Measurements from ENCODE around the gene DCBLD2.

DCBLD2 gene

DNA sequence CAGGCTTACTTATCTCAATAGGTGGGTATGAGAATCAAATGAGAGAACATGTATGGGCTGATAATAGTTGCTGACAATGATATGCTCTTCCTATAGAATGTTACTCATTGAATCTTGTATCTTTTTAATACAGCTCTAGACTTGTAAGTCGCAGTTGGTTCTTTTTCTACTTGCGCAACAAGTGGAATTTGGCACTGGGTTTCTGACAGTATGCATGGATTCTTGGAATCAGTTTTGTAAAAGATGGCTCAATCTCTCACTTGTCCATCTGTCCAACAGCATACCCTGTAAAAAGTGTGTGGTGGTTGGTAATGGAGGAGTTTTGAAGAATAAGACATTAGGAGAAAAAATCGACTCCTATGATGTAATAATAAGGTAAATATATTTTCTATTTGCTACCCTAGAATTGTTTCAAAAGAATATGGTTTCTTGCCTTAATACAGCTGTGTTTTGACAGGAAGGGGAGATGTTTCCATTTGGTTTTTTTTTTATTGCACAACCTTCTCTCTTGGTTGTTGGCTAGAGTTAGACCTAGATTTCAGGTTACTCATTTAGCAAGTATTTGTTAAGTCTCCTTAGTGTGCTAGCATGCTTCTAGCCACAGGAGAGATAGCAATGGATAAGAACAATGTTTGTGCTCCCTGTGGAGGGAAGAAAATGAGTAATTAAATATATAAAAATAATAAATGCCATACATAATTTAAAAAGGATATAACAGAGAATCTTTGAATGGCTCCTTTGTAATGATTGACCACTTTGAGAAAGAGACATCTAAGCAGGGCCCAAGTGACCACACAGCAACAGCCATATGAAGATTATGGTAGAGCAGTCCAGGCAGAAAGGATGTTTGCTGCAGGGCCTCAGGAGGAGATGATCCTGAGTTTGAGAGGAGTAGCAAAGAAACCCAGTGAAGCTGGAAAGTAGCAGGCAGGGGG is 116.6 kb downstream of the DCBLD2 start:
- H4K20me1 ChIP-seq: no peaks in the 10 kb centered on the region
- H3K4me2 ChIP-seq: no peak overlapping the region
- no peaks in the 10 kb centered on the region for H3K36me3 ChIP-seq
- no peaks in the 10 kb centered on the region for H3K9me3 ChIP-seq
- TF ChIP-seq Cebpa-rat (IDR thresholded peaks at IDR 0.05): no peak
- no peak overlapping the region for H3K9ac ChIP-seq
- no peaks in the 10 kb centered on the region for H3K27me3 ChIP-seq
- no peak overlapping the region for H3K4me3 ChIP-seq
- no peak overlapping the region for H3K27ac ChIP-seq
- H3K4me1 ChIP-seq: no peaks in the 10 kb centered on the region

DNA sequence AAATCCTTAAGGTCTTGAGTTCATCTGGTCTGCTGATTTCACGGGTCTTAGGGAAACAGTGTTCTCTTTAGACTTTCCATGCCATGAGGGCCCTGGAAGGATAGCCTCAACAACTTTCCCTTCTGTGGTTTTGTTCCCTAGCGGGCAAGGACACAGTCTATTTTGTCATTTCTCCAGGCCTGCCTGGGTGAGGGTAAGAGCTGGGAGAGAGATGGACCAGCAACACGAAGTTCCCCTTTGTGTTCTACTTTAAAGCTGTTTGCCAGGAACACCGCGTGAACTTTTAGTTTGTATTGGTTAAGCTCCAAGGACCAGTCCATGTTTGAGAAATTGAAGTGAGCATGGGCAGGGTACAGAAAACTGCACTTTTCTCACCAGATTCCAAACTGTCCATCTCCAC is 117.5 kb downstream of the DCBLD2 start:
- no peaks in the 10 kb centered on the region for H3K27me3 ChIP-seq
- H4K20me1 ChIP-seq: no peaks in the 10 kb centered on the region
- H3K4me2 ChIP-seq: no peak overlapping the region
- H3K9ac ChIP-seq: no peak overlapping the region
- TF ChIP-seq Cebpa-rat (IDR thresholded peaks at IDR 0.05): no peak
- H3K9me3 ChIP-seq: no peaks in the 10 kb centered on the region
- H3K27ac ChIP-seq: no peak overlapping the region
- H3K4me3 ChIP-seq: no peak overlapping the region
- no peaks in the 10 kb centered on the region for H3K4me1 ChIP-seq
- H3K36me3 ChIP-seq: no peaks in the 10 kb centered on the region

DNA sequence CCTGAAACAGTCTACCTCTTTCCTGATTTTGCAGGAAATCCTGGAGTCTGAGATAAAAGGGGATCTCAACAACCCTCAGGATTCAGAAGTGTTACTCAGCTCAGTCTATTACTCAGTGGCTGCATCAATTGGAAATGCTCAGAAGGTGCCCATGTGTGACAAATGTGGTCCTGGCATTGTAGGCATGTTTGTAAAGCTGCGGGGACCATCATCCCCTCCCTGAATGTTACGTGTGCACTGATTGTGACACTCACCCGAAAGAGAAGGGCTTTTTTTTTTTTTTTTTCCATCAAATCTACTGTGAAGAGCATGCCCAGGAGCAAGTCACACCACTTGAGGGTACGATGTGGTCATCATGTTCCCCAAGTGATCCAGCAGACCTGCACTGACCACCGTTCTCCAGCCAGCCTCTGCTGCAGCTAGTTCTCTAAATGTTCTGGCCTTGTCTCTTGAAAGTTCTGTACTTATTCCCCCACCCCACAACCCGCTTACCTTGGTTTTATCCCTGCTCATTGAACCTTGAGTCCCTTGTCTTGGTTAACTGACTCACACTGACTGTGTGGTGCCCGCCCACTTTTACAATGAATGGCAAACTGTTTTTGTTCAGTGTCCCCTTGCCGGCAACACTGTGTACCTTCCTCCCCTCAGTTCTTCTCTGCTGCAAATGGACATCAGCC is 118.5 kb downstream of the DCBLD2 start:
- no peak for TF ChIP-seq Cebpa-rat (IDR thresholded peaks at IDR 0.05)
- H3K9ac ChIP-seq: no peak overlapping the region

DNA sequence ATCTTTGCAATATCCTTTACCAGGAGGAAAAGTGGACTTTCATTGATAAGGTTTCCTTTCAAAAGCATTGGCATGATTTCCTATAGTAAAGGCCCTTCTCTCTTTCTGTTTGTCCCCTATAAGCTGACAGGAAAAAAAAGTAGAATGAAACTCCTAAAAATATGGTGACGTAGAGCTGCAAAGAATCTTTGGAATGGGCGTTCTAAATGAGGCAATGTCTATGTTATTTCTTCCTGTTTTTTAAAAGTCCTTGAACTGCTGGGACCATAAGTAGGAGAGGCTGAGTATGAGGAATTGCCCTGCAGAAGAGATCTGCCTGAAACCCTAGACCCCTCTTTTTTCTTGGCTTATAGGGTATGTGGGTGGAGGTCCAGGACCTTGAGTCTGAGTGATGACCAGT is 121.2 kb downstream of the DCBLD2 start:
- Histone ChIP-seq H3K36me3 (no peaks in the 10 kb centered on the region), H3K4me3 (no peak overlapping the region), H4K20me1 (no peaks in the 10 kb centered on the region), H3K27ac (no peak overlapping the region), H3K27me3 (no peaks in the 10 kb centered on the region), H3K9me3 (no peaks in the 10 kb centered on the region), H3K4me1 (no peaks in the 10 kb centered on the region), H3K4me2 (no peak overlapping the region), H3K9ac (no peak overlapping the region)
- TF ChIP-seq Cebpa-rat (IDR thresholded peaks at IDR 0.05): no peak

More for the DNA sequence above, 118.5 kb downstream of the DCBLD2 start:
- H3K4me3 ChIP-seq: no peak overlapping the region
- no peaks in the 10 kb centered on the region for H3K9me3 ChIP-seq
- H3K4me1 ChIP-seq: no peaks in the 10 kb centered on the region
- no peaks in the 10 kb centered on the region for H3K27me3 ChIP-seq
- no peak overlapping the region for H3K27ac ChIP-seq
- H3K4me2 ChIP-seq: no peak overlapping the region
- H3K36me3 ChIP-seq: no peaks in the 10 kb centered on the region
- no peaks in the 10 kb centered on the region for H4K20me1 ChIP-seq

DNA sequence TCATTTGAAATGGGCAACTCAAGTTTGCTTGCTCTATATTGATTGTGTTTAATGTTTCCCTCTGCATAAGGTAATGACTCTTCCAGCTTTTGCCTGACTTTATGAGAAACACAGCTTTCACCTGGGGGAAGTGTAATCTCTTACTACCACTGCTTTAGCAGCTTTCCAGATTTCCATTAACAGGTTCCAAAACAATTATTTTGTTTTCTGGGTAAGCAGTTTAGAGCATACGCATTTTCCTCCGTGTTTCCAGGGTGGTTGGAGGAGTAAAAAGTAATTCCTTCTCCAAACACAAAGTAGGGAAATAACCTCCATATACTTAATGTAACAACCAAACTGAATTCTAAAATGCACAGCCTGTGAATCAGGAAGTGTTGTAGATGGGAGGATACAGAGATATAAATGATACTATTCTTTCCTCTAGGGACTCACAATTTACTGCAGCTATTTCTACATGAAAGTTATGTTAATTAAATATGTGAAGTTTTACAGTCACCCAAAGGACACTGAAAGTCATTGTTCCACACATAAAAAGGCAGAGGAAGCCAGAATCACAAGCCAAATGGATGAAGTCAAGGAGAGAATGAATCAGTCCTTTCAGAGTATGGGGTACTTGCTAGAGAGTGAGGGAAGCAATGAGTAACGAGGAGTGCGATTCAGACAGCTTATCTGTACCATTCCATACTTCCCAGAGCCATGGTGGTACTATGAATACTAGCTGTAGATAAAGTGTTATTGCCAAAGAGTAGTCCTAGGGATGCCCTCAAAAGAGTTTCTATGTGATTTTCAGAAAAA is 121.8 kb downstream of the DCBLD2 start:
- no peak overlapping the region for H3K4me3 ChIP-seq
- H3K9me3 ChIP-seq: no peaks in the 10 kb centered on the region
- H3K9ac ChIP-seq: no peak overlapping the region
- no peaks in the 10 kb centered on the region for H3K27me3 ChIP-seq
- no peak overlapping the region for H3K27ac ChIP-seq
- H4K20me1 ChIP-seq: no peaks in the 10 kb centered on the region
- H3K36me3 ChIP-seq: no peaks in the 10 kb centered on the region
- TF ChIP-seq Cebpa-rat (IDR thresholded peaks at IDR 0.05): no peak
- no peak overlapping the region for H3K4me2 ChIP-seq
- H3K4me1 ChIP-seq: no peaks in the 10 kb centered on the region

DNA sequence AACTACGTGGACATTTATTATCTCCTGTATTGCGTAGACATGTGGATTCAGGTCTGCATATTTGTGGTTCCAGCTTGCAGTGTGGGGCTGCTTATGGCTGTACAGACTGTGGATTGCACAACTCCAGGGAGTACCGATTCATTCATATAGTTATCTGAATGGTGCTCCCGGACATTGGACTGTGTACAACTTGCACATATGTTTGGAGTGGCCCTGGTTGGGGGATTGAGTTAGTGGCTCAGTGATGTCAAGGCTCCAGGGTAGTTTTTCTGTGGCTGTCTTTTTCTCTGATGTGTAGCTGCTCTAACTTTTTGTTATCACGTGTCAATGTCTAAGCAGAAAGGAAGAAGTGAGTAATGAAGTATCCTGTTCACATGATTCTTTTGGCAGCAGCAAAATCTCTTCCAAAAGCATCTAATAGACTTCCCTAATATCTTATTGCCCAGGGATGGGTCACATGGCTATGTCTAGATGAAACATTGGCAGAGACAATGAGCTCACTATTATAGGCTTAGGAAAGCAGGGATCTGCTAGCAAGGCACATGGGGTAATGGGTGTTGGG is 122.6 kb downstream of the DCBLD2 start:
- no peak for TF ChIP-seq Cebpa-rat (IDR thresholded peaks at IDR 0.05)
- no peaks in the 10 kb centered on the region for H3K36me3 ChIP-seq

DNA sequence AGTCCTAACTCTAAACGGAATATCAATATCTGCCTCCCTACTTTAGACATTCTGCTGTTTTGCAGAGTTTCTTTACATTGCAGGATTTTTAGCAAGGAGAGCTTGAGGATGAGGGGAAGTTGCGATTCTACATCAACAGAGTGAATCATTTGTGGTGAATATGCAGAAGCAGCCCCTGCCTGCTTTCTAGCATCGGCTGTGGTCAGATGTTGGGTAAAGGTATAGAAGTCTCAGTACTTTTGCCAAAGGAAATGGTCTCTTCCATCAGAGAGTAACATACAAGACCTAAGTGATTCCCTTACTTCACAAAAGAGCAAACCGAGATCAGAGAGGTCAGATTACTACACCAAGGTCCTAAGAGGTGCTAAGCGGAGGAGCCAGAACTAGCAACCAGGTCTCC is 123.1 kb downstream of the DCBLD2 start:
- no peaks in the 10 kb centered on the region for H4K20me1 ChIP-seq
- no peak overlapping the region for H3K9ac ChIP-seq
- H3K9me3 ChIP-seq: no peaks in the 10 kb centered on the region
- no peak overlapping the region for H3K4me3 ChIP-seq
- no peak for TF ChIP-seq Cebpa-rat (IDR thresholded peaks at IDR 0.05)
- no peak overlapping the region for H3K4me2 ChIP-seq
- no peaks in the 10 kb centered on the region for H3K27me3 ChIP-seq
- no peaks in the 10 kb centered on the region for H3K36me3 ChIP-seq
- H3K27ac ChIP-seq: no peak overlapping the region
- no peaks in the 10 kb centered on the region for H3K4me1 ChIP-seq

More for the DNA sequence above, 122.6 kb downstream of the DCBLD2 start:
- Histone ChIP-seq H3K4me3 (no peak overlapping the region), H3K27me3 (no peaks in the 10 kb centered on the region), H3K9ac (no peak overlapping the region), H3K9me3 (no peaks in the 10 kb centered on the region), H3K4me1 (no peaks in the 10 kb centered on the region), H3K27ac (no peak overlapping the region), H3K4me2 (no peak overlapping the region), H4K20me1 (no peaks in the 10 kb centered on the region)

DNA sequence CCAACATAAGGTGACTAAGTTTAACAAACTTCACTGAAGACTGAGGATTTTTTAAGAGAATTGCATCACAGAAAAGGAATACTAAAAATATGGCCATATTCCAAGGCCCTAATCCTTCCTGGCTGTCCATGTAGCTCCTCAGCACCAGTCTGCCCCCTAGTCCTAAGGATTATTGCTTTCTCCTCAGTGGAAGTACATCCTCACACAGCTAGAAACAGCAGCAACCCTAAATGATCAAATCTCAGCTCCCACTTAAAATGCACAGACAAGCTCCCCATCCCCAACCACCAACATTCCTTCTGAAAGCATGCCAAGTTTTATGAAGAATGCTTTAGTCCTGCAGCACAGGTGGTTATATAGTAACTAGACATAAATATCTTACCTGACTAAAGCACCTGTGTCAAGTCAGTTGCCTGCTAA is 123.7 kb downstream of the DCBLD2 start:
- Histone ChIP-seq H3K4me2 (no peak overlapping the region), H3K4me3 (no peak overlapping the region), H3K27ac (no peak overlapping the region), H3K9me3 (no peaks in the 10 kb centered on the region), H3K27me3 (no peaks in the 10 kb centered on the region), H3K36me3 (no peaks in the 10 kb centered on the region), H3K4me1 (no peaks in the 10 kb centered on the region), H4K20me1 (no peaks in the 10 kb centered on the region), H3K9ac (no peak overlapping the region)
- TF ChIP-seq Cebpa-rat (IDR thresholded peaks at IDR 0.05): no peak

DNA sequence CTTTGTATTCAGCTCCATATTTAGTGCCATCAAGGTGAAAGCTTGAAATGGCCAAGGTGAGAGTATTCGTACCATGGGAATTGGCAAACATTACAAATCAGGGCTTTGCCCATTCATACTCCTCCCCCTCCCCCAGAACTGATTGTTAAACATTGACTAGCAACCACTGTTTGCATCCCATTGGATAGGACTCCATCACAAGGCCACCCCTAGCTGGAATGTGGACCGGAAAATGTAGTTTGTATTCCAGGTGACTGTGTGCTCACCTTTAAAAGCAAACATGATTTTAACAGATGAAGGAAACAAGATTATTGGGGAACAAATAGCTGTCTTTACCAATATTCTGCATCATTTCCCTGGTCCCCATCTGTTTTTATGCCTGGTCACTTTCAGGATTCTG is 124.2 kb downstream of the DCBLD2 start:
- Histone ChIP-seq H3K27me3 (no peaks in the 10 kb centered on the region), H3K4me2 (no peak overlapping the region), H4K20me1 (no peaks in the 10 kb centered on the region), H3K9ac (no peak overlapping the region), H3K9me3 (no peaks in the 10 kb centered on the region), H3K4me1 (no peaks in the 10 kb centered on the region), H3K4me3 (no peak overlapping the region), H3K36me3 (no peaks in the 10 kb centered on the region), H3K27ac (no peak overlapping the region)
- no peak for TF ChIP-seq Cebpa-rat (IDR thresholded peaks at IDR 0.05)

Data from BLaER1 (cell line).